ENCODE results near the gene FRMD8.

FRMD8 gene

GRCh38 chr11:65376138-65376713, 10.2 kb upstream of the FRMD8 start:
- DNase-seq: no peak

GRCh38 chr11:65377036-65377435, 9.4 kb upstream of the FRMD8 start:
- DNase-seq: no peak

- DNase-seq: no peak
These were observed 8.7 kb upstream of the FRMD8 start for GRCh38 chr11:65377777-65378176.

- DNase-seq: no peak
These were observed 8.1 kb upstream of the FRMD8 start for GRCh38 chr11:65378208-65378927.

- no peak for DNase-seq
These were observed 7.4 kb upstream of the FRMD8 start for GRCh38 chr11:65378928-65379638.

GRCh38 chr11:65379698-65380459, 6.6 kb upstream of the FRMD8 start:
- DNase-seq: no peak

GRCh38 chr11:65380460-65381119, 5.8 kb upstream of the FRMD8 start:
- no peak for DNase-seq

GRCh38 chr11:65381716-65382032, 4.8 kb upstream of the FRMD8 start:
- DNase-seq: no peak

GRCh38 chr11:65382033-65382803, 4.2 kb upstream of the FRMD8 start, which contains the start of gene SLC25A45:
SLC25A45 (minus strand) TSS chr11:65382646; CDS start chr11:65381951, 695 bp downstream.
- peak; percentile 94 for DNase-seq

GRCh38 chr11:65382804-65383368, 3.6 kb upstream of the FRMD8 start:
- no peak for DNase-seq

- DNase-seq: no peak
These were observed 2.7 kb upstream of the FRMD8 start for GRCh38 chr11:65383778-65384177.

- DNase-seq: no peak
These were observed 2.0 kb upstream of the FRMD8 start for GRCh38 chr11:65384301-65384889.

GRCh38 chr11:65388731-65389130, 2.3 kb downstream of the FRMD8 start:
- no peak for DNase-seq

- DNase-seq: no peak
These were observed 3.0 kb downstream of the FRMD8 start for GRCh38 chr11:65389294-65389980.

GRCh38 chr11:65390099-65390941, 3.9 kb downstream of the FRMD8 start:
- DNase-seq: no peak

- DNase-seq: no peak
These were observed 4.6 kb downstream of the FRMD8 start for GRCh38 chr11:65390996-65391395.

GRCh38 chr11:65392186-65392829, 5.9 kb downstream of the FRMD8 start:
- DNase-seq: no peak

GRCh38 chr11:65392899-65393298, 6.5 kb downstream of the FRMD8 start:
- DNase-seq: no peak

- DNase-seq: no peak
These were observed 7.2 kb downstream of the FRMD8 start for GRCh38 chr11:65393513-65394079.

Measured in NCI-H2171 (cell line).